NT2/D1 (cell line): ENCODE results near the gene THAP2.

ENCODE experiments used
- DNase-seq: peaks from one replicate; pipeline ENCODE4 v3.0.0-alpha.2; 2011; ENCODE audit warnings: low read depth, low spot score
- H3K27me3 ChIP-seq: 2 replicates; pipeline ENCODE4 v1.6.0; 2011; ENCODE audit warnings: mild to moderate bottlenecking; ENCODE audit not compliant: insufficient read length, insufficient read depth
- H3K36me3 ChIP-seq: 2 replicates; pipeline ENCODE4 v1.6.1; 2011; ENCODE audit warnings: mild to moderate bottlenecking, low read length, mixed read lengths; ENCODE audit not compliant: insufficient read depth, insufficient read length
- H3K4me1 ChIP-seq: 2 replicates; pipeline ENCODE4 v1.5.1; 2011; ENCODE audit not compliant: insufficient read depth, insufficient read length
- H3K4me3 ChIP-seq: 2 replicates; pipeline ENCODE4 v1.5.1; 2011; ENCODE audit warnings: low read depth; ENCODE audit not compliant: insufficient read length
- H3K9ac ChIP-seq: 2 replicates; pipeline ENCODE4 v1.6.0; 2011; ENCODE audit warnings: low read depth; ENCODE audit not compliant: insufficient read length
- H3K9me3 ChIP-seq: 2 replicates; pipeline ENCODE4 v1.5.1; 2011; ENCODE audit warnings: mild to moderate bottlenecking, low read length; ENCODE audit not compliant: insufficient read depth
- SUZ12 ChIP-seq: IDR thresholded peaks from 2 replicates; pipeline ENCODE4 v1.6.1; 2011; ENCODE audit not compliant: insufficient read length, insufficient read depth; ENCODE audit errors: extremely low read depth
- YY1 ChIP-seq: IDR thresholded peaks from 2 replicates; pipeline ENCODE4 v1.6.1; 2011; ENCODE audit not compliant: insufficient read length, insufficient read depth
- ZNF274 ChIP-seq: IDR thresholded peaks from 2 replicates; pipeline ENCODE4 v1.6.1; 2011; ENCODE audit warnings: mild to moderate bottlenecking, low read depth, low read length

Gene THAP2

DNA sequence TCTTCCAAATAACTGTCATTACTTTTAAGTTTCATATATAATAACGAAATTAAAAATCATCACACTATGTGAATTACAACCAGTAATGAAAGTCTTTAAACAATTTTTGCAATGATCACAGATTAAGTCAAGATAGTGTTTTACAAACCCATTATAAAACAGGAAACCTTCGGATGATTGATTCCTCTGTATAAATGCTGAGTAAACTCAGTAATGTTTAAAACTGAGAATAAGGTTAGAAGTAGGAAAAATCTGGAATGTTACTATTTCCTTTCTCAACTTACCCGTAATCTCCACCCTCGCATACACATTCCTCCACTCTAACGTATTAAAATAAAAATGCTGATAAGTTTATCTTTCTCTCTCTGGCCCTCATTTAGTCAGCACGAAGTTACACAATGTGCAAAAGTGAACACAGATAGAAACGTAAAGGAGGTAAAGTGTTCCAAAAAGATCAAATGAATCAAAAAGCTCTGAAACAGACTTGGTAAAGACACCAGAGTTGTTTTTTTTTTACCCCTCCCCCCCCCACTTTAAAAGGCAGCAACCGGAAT lies 2.0 kb upstream of the THAP2 start:
- no peak for TF ChIP-seq YY1
- TF ChIP-seq SUZ12: no peak
- no peak for TF ChIP-seq ZNF274
- Histone ChIP-seq H3K36me3 (peaks cover 51% of the 10 kb centered on the region), H3K4me1 (no peaks in the 10 kb centered on the region), H3K27me3 (no peaks in the 10 kb centered on the region), H3K9ac (peak overlapping the region; percentile 96), H3K9me3 (no peaks in the 10 kb centered on the region), H3K4me3 (peak overlapping the region; percentile 83)
- DNase-seq: no peak

DNA sequence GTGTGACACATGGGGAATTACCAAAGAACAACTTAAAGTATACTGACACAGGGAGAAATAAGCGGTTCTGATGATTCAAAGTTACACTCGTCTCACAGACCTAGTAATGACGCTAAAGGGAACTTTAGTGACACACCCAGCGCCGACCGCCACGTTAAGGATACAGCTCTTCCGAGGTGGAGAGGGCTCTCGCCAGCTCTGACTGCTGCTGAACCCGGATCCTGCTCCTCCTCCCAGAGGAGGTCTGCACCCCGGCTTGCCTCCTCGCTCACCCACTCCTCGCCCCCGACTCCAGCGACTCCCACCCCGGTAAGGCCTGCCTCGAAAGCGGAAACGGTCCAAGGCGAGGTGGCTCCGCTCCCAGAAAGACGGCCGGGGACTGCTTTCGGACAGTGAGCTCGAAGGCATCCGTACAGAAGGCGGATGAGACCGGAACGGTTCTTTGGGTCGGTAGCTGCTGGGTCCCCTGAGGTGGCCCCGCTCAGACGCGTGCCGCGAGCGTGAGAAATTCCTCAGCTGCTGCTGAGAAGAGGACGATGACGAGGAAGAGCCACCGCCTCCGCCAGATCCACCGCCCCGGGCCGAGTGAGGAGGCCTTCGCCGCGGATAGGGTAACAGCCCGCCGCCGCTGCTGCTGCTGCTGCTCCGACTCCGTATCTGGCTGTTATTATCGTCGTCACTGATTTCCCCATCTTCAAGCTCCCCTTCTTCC lies 1.1 kb upstream of the THAP2 start:
- H3K27me3 ChIP-seq: no peaks in the 10 kb centered on the region
- no peak for DNase-seq
- TF ChIP-seq ZNF274: no peak
- TF ChIP-seq SUZ12: no peak
- TF ChIP-seq YY1: no peak
- no peaks in the 10 kb centered on the region for H3K4me1 ChIP-seq
- peak overlapping the region; percentile 83 for H3K4me3 ChIP-seq
- peaks cover 43% of the 10 kb centered on the region for H3K36me3 ChIP-seq
- H3K9ac ChIP-seq: peak overlapping the region; percentile 96
- no peaks in the 10 kb centered on the region for H3K9me3 ChIP-seq

DNA sequence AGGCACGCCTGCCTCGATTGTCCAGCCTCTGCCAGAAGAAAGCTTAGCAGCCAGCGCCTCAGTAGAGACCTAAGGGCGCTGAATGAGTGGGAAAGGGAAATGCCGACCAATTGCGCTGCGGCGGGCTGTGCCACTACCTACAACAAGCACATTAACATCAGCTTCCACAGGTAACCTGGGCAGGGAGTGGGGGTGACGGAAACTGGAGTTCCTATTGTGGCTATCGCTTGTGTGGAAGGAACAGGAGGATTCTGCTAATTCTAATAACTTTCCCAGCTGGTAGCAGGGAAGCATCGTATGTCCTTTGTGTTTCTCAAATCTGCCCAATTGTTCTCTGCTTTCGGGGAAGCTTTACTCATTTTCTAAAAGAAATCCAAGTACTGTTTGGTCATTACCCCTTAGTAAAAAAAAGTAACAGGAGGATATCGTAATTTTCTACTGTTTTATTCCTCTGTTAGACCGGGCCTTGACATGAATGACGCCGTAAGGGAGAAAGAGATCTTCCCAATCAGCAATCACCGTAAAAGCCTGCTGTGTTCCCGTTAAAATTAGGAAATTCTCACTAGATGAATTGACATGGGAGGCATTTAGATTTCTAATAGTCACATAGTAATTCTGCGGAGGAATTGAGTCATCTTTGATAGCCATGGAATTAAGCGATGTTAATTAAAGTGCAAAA lies 449 bp downstream of the THAP2 start:
- no peaks in the 10 kb centered on the region for H3K4me1 ChIP-seq
- H3K36me3 ChIP-seq: peaks cover 31% of the 10 kb centered on the region
- no peak for DNase-seq
- no peaks in the 10 kb centered on the region for H3K9me3 ChIP-seq
- TF ChIP-seq SUZ12: no peak
- no peak for TF ChIP-seq ZNF274
- no peak for TF ChIP-seq YY1
- H3K27me3 ChIP-seq: no peaks in the 10 kb centered on the region
- H3K9ac ChIP-seq: peak overlapping the region; percentile 89
- peak overlapping the region; percentile 83 for H3K4me3 ChIP-seq

DNA sequence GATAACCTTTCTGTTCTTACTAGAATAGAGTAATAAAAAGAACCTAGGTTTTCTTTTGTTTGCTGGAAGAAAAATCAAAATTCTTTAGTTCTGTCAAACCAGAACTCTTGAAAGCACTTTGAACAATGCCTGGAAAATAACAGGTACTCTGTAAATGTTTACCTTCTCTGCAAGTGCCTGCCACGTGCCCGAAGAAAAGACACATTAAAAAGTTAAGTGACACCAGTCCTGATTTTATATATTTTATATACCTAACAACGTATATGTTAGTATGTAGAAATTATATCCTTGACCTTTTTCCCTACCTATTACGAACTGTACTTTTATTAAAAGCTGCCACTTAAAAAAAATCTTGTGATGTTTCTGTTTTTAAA lies 976 bp downstream of the THAP2 start:
- Histone ChIP-seq H3K4me1 (no peaks in the 10 kb centered on the region), H3K4me3 (peak overlapping the region; percentile 83), H3K9me3 (no peaks in the 10 kb centered on the region), H3K27me3 (no peaks in the 10 kb centered on the region), H3K36me3 (peaks cover 25% of the 10 kb centered on the region), H3K9ac (peak overlapping the region; percentile 89)
- no peak for TF ChIP-seq ZNF274
- TF ChIP-seq YY1: no peak
- no peak for TF ChIP-seq SUZ12
- DNase-seq: no peak

DNA sequence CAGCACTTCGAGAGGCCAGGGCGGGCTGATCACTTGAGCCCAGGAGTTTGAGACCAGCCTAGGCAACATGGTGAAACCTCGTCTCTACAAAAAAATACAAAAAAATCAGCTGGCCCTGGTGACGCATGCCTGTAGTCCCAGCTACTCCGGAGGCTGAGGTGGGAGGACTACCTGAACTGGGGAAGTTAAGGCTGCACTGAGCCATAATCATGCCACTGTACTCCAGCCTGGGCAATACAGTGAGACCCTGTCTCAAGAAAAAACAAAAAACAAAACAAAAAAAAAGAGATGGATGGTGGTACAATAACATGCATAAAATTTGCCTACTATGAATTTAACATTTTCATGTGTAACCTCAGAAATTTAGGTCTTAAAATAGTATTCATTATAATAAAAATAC lies 2.2 kb downstream of the THAP2 start:
- Histone ChIP-seq H3K27me3 (no peaks in the 10 kb centered on the region), H3K4me3 (no peak overlapping the region), H3K9me3 (no peaks in the 10 kb centered on the region), H3K36me3 (peaks cover 18% of the 10 kb centered on the region), H3K4me1 (no peaks in the 10 kb centered on the region), H3K9ac (no peak overlapping the region)
- DNase-seq: no peak
- no peak for TF ChIP-seq ZNF274
- no peak for TF ChIP-seq YY1
- TF ChIP-seq SUZ12: no peak

DNA sequence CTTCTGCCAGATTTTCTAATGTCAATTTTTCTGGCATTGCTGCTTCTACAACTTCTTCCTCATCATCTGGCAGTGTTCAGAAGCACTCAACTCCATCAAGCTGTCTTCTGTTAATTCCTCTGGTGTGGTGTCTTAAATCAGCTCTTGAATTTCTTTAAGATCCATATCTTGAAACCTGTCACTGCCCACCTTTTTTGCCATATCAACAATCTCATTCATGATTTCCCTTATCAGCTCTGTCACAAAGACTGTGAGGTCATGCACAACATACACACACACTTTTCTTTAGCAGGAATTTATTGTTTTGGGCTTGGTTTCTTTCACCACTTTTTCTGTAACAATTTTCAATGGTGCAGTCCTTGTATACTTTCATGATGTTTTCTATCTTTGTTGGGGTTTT lies 7.2 kb downstream of the THAP2 start:
- no peak for DNase-seq
- Histone ChIP-seq H3K9ac (no peak overlapping the region), H3K36me3 (peaks cover 4% of the 10 kb centered on the region)

DNA sequence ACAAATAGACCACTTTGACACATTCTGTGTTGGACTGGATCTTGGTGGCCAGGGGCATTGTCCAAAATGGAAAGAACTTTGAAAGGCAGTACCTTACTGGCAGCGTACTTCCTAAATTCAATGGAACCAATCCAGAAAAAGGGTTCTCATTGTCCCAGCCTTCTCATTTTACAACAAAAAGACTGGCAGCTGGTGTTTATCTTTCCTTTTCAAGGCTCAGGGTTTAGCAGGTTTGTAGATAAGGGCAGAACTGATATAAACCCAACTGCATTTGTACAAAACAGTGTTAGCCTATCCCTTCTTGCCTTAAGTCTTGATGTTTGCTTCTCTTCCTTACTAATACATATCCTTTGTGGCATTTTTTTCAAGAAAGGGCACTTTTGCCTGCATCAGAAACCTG lies 7.7 kb downstream of the THAP2 start:
- TF ChIP-seq ZNF274 (no peak), YY1 (no peak), SUZ12 (no peak)
- Histone ChIP-seq H3K36me3 (peaks cover 3% of the 10 kb centered on the region), H3K9me3 (no peaks in the 10 kb centered on the region), H3K4me3 (no peak overlapping the region), H3K27me3 (no peaks in the 10 kb centered on the region), H3K9ac (no peak overlapping the region), H3K4me1 (no peaks in the 10 kb centered on the region)
- DNase-seq: no peak

More for the DNA sequence above, 7.2 kb downstream of the THAP2 start:
- no peaks in the 10 kb centered on the region for H3K9me3 ChIP-seq
- TF ChIP-seq ZNF274: no peak
- no peak for TF ChIP-seq YY1
- TF ChIP-seq SUZ12: no peak
- no peaks in the 10 kb centered on the region for H3K4me1 ChIP-seq
- no peaks in the 10 kb centered on the region for H3K27me3 ChIP-seq
- no peak overlapping the region for H3K4me3 ChIP-seq
